Measurements from ENCODE around the gene RHEBL1.

The RHEBL1 gene, protein sequence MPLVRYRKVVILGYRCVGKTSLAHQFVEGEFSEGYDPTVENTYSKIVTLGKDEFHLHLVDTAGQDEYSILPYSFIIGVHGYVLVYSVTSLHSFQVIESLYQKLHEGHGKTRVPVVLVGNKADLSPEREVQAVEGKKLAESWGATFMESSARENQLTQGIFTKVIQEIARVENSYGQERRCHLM

DNA sequence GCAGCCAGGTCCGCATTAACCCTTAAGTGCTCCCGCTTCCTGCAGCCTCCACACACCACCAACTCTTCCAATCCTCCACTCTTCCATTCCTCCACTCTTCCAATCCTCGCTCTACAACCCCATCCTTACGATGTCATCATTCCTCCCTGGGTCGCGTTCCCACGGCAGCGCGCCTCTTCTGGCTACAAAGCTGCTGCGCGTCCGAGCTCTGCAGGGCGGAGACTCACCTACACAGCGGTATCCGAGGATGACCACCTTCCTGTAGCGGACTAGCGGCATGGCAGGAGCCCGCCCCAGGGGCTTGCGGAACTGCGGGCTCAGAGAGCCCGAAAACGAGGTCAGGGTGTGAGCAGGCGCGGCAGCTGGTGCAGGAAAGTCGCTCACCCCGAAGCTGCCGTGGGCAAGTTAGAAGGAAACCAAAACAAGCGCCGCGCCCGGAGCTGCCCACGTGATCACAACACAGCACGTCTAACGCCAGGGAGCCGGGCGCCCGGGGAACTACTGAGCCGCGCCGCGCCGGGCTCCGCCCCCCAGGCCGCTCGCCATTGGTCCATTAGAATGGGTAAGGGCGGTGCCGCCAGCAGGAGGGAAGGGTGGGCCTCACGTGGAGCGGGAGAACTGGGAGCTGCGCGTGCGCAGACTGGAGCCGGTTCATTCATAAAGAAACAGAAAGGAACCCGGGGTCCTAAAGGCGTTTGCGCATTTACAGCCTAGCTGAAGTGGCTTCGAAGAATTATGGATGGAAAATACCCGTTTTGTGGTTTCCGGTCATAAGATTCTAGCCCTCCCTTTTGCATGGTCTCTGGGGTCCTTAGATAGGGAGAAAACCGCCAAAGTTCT is at the start of gene RHEBL1:
RHEBL1 (minus strand) TSS at position 473 of the 840 bp plus-strand sequence; CDS start at position 279, 194 bp downstream.
- in situ Hi-C loops (cut with HindIII; ENCODE audit: low sequenced_read_pairs), result loop anchor here (10.0 kb wide), 2 partner anchors 135 to 165 kb away; no protein-coding TSS in a partner anchor
- TF ChIP-seq, protein P1, sequence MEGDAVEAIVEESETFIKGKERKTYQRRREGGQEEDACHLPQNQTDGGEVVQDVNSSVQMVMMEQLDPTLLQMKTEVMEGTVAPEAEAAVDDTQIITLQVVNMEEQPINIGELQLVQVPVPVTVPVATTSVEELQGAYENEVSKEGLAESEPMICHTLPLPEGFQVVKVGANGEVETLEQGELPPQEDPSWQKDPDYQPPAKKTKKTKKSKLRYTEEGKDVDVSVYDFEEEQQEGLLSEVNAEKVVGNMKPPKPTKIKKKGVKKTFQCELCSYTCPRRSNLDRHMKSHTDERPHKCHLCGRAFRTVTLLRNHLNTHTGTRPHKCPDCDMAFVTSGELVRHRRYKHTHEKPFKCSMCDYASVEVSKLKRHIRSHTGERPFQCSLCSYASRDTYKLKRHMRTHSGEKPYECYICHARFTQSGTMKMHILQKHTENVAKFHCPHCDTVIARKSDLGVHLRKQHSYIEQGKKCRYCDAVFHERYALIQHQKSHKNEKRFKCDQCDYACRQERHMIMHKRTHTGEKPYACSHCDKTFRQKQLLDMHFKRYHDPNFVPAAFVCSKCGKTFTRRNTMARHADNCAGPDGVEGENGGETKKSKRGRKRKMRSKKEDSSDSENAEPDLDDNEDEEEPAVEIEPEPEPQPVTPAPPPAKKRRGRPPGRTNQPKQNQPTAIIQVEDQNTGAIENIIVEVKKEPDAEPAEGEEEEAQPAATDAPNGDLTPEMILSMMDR (IDR thresholded peaks at IDR 0.05; ENCODE audit: low read depth, low read length, missing control alignments), result no peak
- DNase-seq (ENCODE audit: low read depth), result peak; percentile 77
- peak within 1 kb of the TSS; percentile 71 for H3K4me3 ChIP-seq (ENCODE audit: low read depth, low read length)

DNA sequence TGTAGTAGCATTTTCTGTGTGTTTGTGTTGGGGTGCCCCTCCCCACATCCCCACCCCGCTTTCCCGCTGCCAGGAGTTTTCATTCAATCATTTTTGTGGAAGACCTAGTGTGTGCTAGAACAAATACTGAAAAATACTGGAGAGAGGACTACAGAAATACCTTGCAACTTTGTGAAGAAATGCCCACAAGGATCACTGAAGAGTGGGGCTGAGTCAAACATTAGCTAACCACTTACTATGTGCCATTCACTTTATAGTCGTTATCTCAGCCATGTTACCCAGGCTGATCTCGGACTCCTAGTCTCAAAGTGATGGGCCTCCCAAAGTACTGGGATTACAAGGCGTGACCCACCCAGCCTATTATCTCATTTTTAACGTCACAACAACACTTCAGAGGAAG is 41.4 kb upstream of the RHEBL1 start:
- H3K4me3 ChIP-seq (ENCODE audit: low read depth, low read length), result peak overlapping the region; percentile 79

DNA sequence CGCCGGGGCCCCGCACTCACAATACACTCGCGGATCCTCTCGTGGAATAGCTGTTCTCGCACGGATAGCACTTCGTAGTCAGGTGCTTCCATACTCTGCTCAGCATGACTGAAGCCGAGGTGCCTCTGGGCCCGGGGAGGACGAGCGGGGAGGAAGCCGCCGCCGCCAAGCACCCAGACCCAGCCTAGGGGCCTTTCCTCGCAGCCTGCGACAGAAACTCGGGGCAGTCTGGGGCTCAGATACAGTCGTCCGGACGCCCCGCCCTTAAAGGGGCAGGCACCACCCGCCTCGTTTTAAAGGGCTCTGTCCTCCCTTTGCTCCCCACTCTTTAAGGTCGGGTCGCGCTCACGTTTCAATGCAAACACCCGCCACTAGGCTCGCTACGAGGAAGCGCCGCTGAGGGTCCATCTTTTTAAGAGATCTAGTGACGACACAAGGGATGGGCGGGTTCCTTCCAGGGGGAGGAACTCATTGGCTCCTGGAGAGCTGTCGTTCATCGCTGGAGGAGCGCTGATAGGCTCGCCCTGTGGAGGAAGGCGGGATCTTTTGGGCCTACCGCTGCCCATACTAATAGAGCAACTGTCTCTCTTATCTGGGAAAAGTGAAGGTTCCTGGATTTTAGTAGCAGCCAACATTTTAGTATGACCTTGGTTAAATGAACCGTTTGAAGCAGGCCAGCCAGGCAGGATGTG is 40.8 kb upstream of the RHEBL1 start, which contains the start of gene LMBR1L:
LMBR1L (minus strand) TSS at position 384 of the 692 bp plus-strand sequence; CDS start at position 92, 292 bp downstream.
- TF ChIP-seq, protein P1 (IDR thresholded peaks at IDR 0.05; ENCODE audit: low read depth, low read length, missing control alignments), result peak; percentile 56
- in situ Hi-C loops (cut with HindIII; ENCODE audit: low sequenced_read_pairs), result no loop called here
- peak within 1 kb of the TSS; percentile 79 for H3K4me3 ChIP-seq (ENCODE audit: low read depth, low read length)
- DNase-seq (ENCODE audit: low read depth), result peak; percentile 98

More for the DNA sequence above, 41.4 kb upstream of the RHEBL1 start:
- TF ChIP-seq, protein P1 (IDR thresholded peaks at IDR 0.05; ENCODE audit: low read depth, low read length, missing control alignments), result no peak
- no peak for DNase-seq (ENCODE audit: low read depth)
- in situ Hi-C loops (cut with HindIII; ENCODE audit: low sequenced_read_pairs), result no loop called here

DNA sequence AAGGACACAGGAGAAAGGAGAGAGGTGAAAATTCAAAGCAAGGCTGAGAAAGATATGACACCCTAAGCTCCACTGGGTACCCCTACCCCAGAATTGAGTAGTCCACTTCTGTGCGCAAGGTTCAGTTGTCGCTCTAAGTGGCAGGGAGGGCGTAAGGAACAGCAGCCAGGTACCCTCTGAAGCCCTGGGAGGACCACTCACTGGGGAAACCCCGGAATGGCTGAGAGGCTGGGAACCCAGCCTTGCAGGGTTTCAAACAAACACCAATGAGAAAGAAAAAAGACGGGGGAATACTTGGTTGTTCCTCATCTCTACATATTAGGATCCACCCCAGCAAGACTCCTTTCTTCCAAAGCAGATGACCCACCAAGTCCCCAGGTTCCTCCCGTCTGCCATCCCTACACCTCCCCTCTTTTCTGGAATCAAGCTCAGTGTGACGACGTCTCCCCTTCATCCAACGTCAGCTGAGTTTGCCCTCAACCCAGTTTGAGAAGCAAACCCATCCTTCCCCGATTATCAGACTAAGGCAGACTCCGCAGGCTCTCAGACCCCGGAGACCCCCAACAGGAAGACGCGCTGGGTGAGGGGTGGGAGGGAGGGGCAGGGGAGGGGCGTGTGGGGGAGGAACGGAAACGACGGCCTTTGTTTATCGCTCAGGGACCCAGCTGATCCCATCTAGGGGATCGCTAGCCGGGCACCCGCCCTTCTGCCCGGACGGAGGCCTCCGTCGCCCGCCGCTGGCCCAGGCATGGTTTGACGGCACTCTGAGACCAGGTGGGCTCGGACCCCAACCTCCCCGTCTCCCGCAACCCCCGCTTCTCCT is 40.1 kb upstream of the RHEBL1 start:
- in situ Hi-C loops (cut with HindIII; ENCODE audit: low sequenced_read_pairs), result no loop called here
- TF ChIP-seq, protein P1 (IDR thresholded peaks at IDR 0.05; ENCODE audit: low read depth, low read length, missing control alignments), result no peak
- peak overlapping the region; percentile 79 for H3K4me3 ChIP-seq (ENCODE audit: low read depth, low read length)
- no peak for DNase-seq (ENCODE audit: low read depth)

DNA sequence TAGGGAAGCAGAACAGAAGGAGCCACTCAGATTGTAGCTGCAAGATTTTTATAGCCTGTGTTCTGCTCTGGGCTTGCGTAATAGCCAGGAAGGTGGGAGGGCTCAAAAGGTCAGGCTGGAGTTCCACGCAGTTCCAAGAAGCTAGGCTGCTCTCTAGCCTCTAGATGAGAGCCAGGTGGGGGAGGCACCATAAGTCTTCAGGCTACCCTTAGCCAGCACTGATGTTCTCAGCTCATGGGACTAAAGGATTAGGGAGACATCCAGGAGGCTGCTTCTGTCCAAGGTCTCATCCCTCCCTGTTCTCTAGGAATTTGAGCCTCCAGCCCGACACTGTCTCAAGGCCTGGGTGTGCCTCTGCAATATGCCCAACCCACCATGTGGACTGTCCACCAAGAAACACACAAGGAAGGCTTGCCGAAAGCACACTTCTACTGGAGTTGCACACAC is 39.2 kb upstream of the RHEBL1 start:
- TF ChIP-seq, protein P1 (IDR thresholded peaks at IDR 0.05; ENCODE audit: low read depth, low read length, missing control alignments), result no peak
- peak overlapping the region; percentile 79 for H3K4me3 ChIP-seq (ENCODE audit: low read depth, low read length)
- in situ Hi-C loops (cut with HindIII; ENCODE audit: low sequenced_read_pairs), result no loop called here
- no peak for DNase-seq (ENCODE audit: low read depth)

Measured in astrocyte of the cerebellum (primary cell).